Chondrocyte (in vitro differentiated cells): ENCODE results near the gene NEUROG2. TPM values are rescaled to one million over a fixed set of nuclear protein-coding genes. Genes with fewer than 3 reads are reported as not detected.
A peak's percentile ranks its signal among the peaks of the same experiment; 100 is the strongest.

Experiments
- DNase-seq: peaks from one replicate; pipeline ENCODE4 v3.0.0; 2021; ENCODE audit warnings: mixed read lengths, low spot score
- H3K27ac Mint-ChIP-seq: one replicate; pipeline ENCODE4 v1.8.0; 2021; ENCODE audit warnings: mild to moderate bottlenecking, moderate library complexity, mixed read lengths; ENCODE audit not compliant: unreplicated experiment
- H3K27me3 Mint-ChIP-seq: 2 replicates; pipeline ENCODE4 v1.8.0; 2021; ENCODE audit warnings: low read depth, mixed read lengths
- H3K36me3 Mint-ChIP-seq: 2 replicates; pipeline ENCODE4 v1.8.0; 2021; ENCODE audit warnings: low read depth, mixed read lengths
- H3K4me1 Mint-ChIP-seq: 2 replicates; pipeline ENCODE4 v1.8.0; 2021; ENCODE audit warnings: low read depth, mild to moderate bottlenecking, mixed read lengths
- H3K4me3 Mint-ChIP-seq: one replicate; pipeline ENCODE4 v1.8.0; 2021; ENCODE audit warnings: mild to moderate bottlenecking, moderate library complexity, mixed read lengths; ENCODE audit not compliant: unreplicated experiment
- H3K9me3 Mint-ChIP-seq: 2 replicates; pipeline ENCODE4 v1.8.0; 2021; ENCODE audit warnings: low read depth, mixed read lengths
- CTCF ChIP-seq: fragments of 200-600 bp; sonication (generic); IDR thresholded peaks from 2 replicates; pipeline ENCODE4 v1.5.0; 2021; ENCODE audit warnings: antibody characterized with exemption, mild to moderate bottlenecking, moderate library complexity
- total RNA-seq: library from RNA; stranded (reverse); gene quantifications from 3 replicates; pipeline ENCODE4 v1.2.1, GENCODE V29; 2021

NEUROG2 gene
- total RNA-seq, 1 donor from 2014 or later = not detected

GRCh38 chr4:112513971-112514646, 1.9 kb downstream of the NEUROG2 start:
- peak overlapping the region; percentile 85 for H3K4me3 Mint-ChIP-seq
- no peak for DNase-seq
- no peaks in the 10 kb centered on the region for H3K9me3 Mint-ChIP-seq
- H3K4me1 Mint-ChIP-seq = peaks cover 46% of the 10 kb centered on the region
- no peaks in the 10 kb centered on the region for H3K36me3 Mint-ChIP-seq
- H3K27me3 Mint-ChIP-seq = peaks cover 84% of the 10 kb centered on the region
- no peak for TF ChIP-seq CTCF
- H3K27ac Mint-ChIP-seq = no peak overlapping the region

- Mint-ChIP-seq H3K4me1 (peaks cover 45% of the 10 kb centered on the region), H3K9me3 (peaks cover 2% of the 10 kb centered on the region), H3K27me3 (peaks cover 80% of the 10 kb centered on the region), H3K36me3 (no peaks in the 10 kb centered on the region), H3K4me3 (no peak overlapping the region), H3K27ac (no peak overlapping the region)
- DNase-seq = no peak
- TF ChIP-seq CTCF = no peak
Measured at GRCh38 chr4:112511803-112512118, 4.2 kb downstream of the NEUROG2 start.

GRCh38 chr4:112511093-112511802, 4.7 kb downstream of the NEUROG2 start:
- Mint-ChIP-seq H3K27ac (no peak overlapping the region), H3K36me3 (no peaks in the 10 kb centered on the region), H3K9me3 (peaks cover 2% of the 10 kb centered on the region), H3K4me1 (peaks cover 42% of the 10 kb centered on the region), H3K27me3 (peaks cover 80% of the 10 kb centered on the region), H3K4me3 (peak overlapping the region; percentile 49)
- no peak for TF ChIP-seq CTCF
- DNase-seq = no peak

GRCh38 chr4:112510291-112511092, 5.5 kb downstream of the NEUROG2 start:
- DNase-seq = no peak
- no peak for TF ChIP-seq CTCF
- Mint-ChIP-seq H3K4me1 (peaks cover 37% of the 10 kb centered on the region), H3K4me3 (peak overlapping the region; percentile 6), H3K27me3 (peaks cover 82% of the 10 kb centered on the region), H3K9me3 (peaks cover 2% of the 10 kb centered on the region), H3K27ac (no peak overlapping the region), H3K36me3 (no peaks in the 10 kb centered on the region)
